HL-60 (cell line): ENCODE data around the gene SERPINE2.
A peak's percentile ranks its signal among the peaks of the same experiment; 100 is the strongest.

Experiments
- DNase-seq, 2 experiments: peaks; one replicate each; pipeline ENCODE4 v3.0.0-alpha.2; 2010 to 2020; ENCODE audit warnings: low read depth in 1 of 2, low spot score in 1 of 2
- H3K27ac ChIP-seq: fragments of 250-450 bp; sonication (Bioruptor Pico); replicated peaks from 2 replicates; pipeline ENCODE4 v1.5.1; 2020; ENCODE audit warnings: mild to moderate bottlenecking, moderate library complexity
- H3K27me3 ChIP-seq: fragments of 250-450 bp; sonication (Bioruptor Pico); 2 replicates; pipeline ENCODE4 v1.5.1; 2021; ENCODE audit warnings: mild to moderate bottlenecking, moderate library complexity; ENCODE audit not compliant: insufficient read depth, poor library complexity, severe bottlenecking
- H3K4me3 ChIP-seq: replicated peaks from 2 replicates; pipeline ENCODE4 v1.5.1; 2011; ENCODE audit warnings: mild to moderate bottlenecking, control low read depth, low read length; ENCODE audit not compliant: insufficient read depth
- GABPA ChIP-seq: IDR thresholded peaks from 2 replicates; pipeline ENCODE4 v1.6.1; 2012; ENCODE audit warnings: low read depth
- POLR2AphosphoS5 ChIP-seq: IDR thresholded peaks from 2 replicates; pipeline ENCODE4 v1.6.1; 2012; ENCODE audit warnings: low read depth
- SPI1 ChIP-seq: IDR thresholded peaks from 2 replicates; pipeline ENCODE4 v1.6.1; 2012; ENCODE audit warnings: low read depth, mild to moderate bottlenecking, borderline replicate concordance
- TF ChIP-seq, protein P1 (sequence below): IDR thresholded peaks from 2 replicates; pipeline ENCODE4 v1.6.1; 2012; ENCODE audit warnings: low read depth; ENCODE audit not compliant: insufficient replicate concordance
- TF ChIP-seq, protein P2 (sequence below): IDR thresholded peaks from one replicate; pipeline ENCODE4 v1.5.1; 2011; ENCODE audit warnings: low read length, control low read depth, inconsistent platforms; ENCODE audit not compliant: insufficient read depth

The SERPINE2 gene

DNA sequence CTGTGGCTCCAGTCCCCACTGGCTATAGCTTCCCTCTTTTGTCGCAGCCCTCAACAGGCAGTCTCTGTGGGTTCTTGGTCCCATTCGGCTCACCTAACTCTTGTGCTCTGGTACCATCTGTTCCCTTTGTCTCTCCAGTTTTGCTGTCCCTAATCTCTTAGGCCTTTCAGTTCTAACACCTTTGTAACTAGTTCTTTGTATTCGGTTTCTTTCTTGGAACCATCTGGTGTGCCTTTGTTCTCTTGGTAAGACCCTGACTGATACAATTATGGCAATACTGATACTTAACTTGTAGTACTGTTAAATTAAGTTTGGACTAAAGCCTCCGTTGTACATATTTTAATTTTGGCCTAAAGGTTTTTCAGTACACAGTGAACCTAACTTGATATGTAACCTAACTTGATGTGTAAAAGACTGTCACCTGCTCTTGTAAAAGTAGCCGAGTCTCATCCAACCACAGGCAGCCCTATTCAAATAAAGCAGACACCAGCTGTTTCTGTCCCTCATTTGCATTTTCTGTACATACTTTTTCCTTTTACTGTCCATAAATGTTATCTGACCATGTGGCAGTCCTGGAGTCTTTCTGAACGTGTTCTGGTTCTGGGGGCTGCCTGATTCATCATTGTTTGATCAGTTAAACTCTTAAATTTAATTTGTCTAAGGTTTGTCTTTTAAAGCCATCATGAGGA lies 86.7 kb downstream of the SERPINE2 start:
- DNase-seq, result no peak
- Histone ChIP-seq H3K27me3 (no peaks in the 10 kb centered on the region), H3K27ac (no peak overlapping the region), H3K4me3 (no peak overlapping the region)
- TF ChIP-seq SPI1, result no peak
- TF ChIP-seq, protein P1, sequence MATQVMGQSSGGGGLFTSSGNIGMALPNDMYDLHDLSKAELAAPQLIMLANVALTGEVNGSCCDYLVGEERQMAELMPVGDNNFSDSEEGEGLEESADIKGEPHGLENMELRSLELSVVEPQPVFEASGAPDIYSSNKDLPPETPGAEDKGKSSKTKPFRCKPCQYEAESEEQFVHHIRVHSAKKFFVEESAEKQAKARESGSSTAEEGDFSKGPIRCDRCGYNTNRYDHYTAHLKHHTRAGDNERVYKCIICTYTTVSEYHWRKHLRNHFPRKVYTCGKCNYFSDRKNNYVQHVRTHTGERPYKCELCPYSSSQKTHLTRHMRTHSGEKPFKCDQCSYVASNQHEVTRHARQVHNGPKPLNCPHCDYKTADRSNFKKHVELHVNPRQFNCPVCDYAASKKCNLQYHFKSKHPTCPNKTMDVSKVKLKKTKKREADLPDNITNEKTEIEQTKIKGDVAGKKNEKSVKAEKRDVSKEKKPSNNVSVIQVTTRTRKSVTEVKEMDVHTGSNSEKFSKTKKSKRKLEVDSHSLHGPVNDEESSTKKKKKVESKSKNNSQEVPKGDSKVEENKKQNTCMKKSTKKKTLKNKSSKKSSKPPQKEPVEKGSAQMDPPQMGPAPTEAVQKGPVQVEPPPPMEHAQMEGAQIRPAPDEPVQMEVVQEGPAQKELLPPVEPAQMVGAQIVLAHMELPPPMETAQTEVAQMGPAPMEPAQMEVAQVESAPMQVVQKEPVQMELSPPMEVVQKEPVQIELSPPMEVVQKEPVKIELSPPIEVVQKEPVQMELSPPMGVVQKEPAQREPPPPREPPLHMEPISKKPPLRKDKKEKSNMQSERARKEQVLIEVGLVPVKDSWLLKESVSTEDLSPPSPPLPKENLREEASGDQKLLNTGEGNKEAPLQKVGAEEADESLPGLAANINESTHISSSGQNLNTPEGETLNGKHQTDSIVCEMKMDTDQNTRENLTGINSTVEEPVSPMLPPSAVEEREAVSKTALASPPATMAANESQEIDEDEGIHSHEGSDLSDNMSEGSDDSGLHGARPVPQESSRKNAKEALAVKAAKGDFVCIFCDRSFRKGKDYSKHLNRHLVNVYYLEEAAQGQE, result no peak
- TF ChIP-seq, protein P2, sequence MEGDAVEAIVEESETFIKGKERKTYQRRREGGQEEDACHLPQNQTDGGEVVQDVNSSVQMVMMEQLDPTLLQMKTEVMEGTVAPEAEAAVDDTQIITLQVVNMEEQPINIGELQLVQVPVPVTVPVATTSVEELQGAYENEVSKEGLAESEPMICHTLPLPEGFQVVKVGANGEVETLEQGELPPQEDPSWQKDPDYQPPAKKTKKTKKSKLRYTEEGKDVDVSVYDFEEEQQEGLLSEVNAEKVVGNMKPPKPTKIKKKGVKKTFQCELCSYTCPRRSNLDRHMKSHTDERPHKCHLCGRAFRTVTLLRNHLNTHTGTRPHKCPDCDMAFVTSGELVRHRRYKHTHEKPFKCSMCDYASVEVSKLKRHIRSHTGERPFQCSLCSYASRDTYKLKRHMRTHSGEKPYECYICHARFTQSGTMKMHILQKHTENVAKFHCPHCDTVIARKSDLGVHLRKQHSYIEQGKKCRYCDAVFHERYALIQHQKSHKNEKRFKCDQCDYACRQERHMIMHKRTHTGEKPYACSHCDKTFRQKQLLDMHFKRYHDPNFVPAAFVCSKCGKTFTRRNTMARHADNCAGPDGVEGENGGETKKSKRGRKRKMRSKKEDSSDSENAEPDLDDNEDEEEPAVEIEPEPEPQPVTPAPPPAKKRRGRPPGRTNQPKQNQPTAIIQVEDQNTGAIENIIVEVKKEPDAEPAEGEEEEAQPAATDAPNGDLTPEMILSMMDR, result no peak
- no peak for TF ChIP-seq GABPA
- no peak for TF ChIP-seq POLR2AphosphoS5

DNA sequence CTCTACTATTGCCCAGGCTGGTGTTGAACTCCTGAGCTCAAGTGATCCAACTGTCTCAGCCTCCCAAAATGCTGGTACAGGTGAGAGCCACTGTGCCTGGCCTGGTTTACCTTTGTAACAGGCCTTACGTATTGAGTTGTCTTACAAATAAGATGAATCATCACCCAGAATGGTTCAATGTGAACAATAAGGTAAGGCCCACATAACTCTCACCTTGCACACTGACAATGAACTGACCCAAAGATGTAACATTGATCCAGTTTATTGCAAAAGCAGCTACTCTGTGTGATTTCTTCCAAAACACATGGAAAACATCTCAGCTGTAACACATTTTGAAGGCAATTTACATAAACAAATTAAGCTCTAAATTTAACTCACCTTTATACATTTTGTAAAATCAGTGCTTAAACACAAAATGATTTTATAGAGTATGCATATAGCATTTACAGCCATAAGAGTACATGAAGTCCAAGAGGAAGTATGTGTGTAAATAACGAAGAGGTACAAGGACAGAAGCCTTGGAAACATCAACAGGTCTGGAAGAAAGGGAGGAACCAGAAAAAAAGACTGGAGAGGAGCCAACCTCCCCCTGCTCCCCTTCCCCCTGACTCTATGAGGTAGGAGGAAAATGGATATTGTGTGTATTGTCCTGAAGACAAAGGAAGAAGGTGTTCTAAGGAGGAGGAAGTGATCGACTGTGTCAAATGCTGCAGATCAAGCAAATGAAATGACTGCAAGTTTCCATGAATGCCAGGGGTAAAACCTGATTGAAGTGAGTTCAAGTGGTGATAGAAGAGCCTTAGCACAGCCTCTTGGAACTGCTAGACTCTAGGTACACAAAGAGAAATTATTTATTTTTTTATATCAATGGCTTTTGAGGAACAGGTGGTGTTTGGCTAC lies 88.4 kb downstream of the SERPINE2 start:
- Histone ChIP-seq H3K27ac (no peak overlapping the region), H3K27me3 (no peaks in the 10 kb centered on the region), H3K4me3 (no peak overlapping the region)
- TF ChIP-seq, protein P1, result no peak
- TF ChIP-seq POLR2AphosphoS5 (no peak), SPI1 (peak; percentile 33; the same call in 1 of the 2 replicates), GABPA (no peak)
- TF ChIP-seq, protein P2, result no peak
- DNase-seq, result no peak

DNA sequence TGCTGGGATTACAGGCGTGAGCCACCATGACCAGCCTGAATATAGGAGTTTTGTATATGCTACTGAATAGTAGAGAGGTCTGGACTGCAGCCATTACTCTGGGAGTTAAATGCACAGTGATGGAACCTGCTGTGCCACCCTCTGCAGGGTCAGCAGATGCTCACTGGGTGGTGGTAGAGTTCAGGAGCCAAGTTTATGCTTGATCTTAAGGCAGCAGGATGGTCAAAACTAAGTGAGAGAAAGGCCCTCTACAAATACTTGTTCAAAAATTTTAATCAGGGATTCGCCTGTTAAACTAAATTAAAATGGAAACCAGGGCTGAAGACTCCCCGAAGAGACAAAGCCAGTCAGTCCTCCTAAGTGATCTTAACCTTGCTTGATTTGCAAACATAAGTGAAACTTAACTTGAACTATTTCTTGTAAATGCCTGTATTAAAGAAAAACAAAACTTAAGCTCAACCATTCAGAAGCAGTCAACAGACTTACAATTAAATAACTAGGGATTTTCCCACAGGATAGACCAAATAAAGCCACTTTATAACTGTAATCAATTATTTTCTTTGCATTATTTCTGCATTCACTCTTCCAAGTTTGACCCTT lies 89.7 kb downstream of the SERPINE2 start:
- Histone ChIP-seq H3K4me3 (no peak overlapping the region), H3K27me3 (no peaks in the 10 kb centered on the region), H3K27ac (no peak overlapping the region)
- TF ChIP-seq GABPA (no peak), SPI1 (no peak), POLR2AphosphoS5 (no peak)
- TF ChIP-seq, protein P2, result no peak
- TF ChIP-seq, protein P1, result no peak
- no peak for DNase-seq
